ENCODE results near the gene APOA4. TPM values are rescaled to one million over a fixed set of nuclear protein-coding genes. Genes with fewer than 3 reads are reported as not detected.

The APOA4 gene
- total and polyA plus RNA-seq, 2 of the 13 experiments (the other 11 are each of a cell fraction or from before 2014, with no cell fraction given): 3.8 to 7.2 TPM

DNA sequence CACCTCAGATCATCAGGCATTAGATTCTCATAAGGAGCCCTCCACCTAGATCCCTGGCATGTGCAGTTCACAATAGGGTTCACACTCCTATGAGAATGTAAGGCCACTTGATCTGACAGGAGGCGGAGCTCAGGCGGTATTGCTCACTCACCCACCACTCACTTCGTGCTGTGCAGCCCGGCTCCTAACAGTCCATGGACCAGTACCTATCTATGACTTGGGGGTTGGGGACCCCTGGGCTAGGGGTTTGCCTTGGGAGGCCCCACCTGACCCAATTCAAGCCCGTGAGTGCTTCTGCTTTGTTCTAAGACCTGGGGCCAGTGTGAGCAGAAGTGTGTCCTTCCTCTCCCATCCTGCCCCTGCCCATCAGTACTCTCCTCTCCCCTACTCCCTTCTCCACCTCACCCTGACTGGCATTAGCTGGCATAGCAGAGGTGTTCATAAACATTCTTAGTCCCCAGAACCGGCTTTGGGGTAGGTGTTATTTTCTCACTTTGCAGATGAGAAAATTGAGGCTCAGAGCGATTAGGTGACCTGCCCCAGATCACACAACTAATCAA is 8.8 kb upstream of the APOA4 start (continued):
- TF ChIP-seq LCORL (IDR thresholded peaks at IDR 0.05): no peak
- no peak for TF ChIP-seq LCORL (CRISPR knock-in tag; IDR thresholded peaks at IDR 0.05)
- TF ChIP-seq, protein P1, sequence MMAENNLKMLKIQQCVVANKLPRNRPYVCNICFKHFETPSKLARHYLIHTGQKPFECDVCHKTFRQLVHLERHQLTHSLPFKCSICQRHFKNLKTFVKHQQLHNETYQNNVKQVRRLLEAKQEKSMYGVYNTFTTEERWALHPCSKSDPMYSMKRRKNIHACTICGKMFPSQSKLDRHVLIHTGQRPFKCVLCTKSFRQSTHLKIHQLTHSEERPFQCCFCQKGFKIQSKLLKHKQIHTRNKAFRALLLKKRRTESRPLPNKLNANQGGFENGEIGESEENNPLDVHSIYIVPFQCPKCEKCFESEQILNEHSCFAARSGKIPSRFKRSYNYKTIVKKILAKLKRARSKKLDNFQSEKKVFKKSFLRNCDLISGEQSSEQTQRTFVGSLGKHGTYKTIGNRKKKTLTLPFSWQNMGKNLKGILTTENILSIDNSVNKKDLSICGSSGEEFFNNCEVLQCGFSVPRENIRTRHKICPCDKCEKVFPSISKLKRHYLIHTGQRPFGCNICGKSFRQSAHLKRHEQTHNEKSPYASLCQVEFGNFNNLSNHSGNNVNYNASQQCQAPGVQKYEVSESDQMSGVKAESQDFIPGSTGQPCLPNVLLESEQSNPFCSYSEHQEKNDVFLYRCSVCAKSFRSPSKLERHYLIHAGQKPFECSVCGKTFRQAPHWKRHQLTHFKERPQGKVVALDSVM (CRISPR knock-in tag; IDR thresholded peaks at IDR 0.05): no peak
- TF ChIP-seq CREM (IDR thresholded peaks at IDR 0.05): no peak
- no peak for TF ChIP-seq CREM (CRISPR knock-in tag; IDR thresholded peaks at IDR 0.05)
- TF ChIP-seq, protein P2, sequence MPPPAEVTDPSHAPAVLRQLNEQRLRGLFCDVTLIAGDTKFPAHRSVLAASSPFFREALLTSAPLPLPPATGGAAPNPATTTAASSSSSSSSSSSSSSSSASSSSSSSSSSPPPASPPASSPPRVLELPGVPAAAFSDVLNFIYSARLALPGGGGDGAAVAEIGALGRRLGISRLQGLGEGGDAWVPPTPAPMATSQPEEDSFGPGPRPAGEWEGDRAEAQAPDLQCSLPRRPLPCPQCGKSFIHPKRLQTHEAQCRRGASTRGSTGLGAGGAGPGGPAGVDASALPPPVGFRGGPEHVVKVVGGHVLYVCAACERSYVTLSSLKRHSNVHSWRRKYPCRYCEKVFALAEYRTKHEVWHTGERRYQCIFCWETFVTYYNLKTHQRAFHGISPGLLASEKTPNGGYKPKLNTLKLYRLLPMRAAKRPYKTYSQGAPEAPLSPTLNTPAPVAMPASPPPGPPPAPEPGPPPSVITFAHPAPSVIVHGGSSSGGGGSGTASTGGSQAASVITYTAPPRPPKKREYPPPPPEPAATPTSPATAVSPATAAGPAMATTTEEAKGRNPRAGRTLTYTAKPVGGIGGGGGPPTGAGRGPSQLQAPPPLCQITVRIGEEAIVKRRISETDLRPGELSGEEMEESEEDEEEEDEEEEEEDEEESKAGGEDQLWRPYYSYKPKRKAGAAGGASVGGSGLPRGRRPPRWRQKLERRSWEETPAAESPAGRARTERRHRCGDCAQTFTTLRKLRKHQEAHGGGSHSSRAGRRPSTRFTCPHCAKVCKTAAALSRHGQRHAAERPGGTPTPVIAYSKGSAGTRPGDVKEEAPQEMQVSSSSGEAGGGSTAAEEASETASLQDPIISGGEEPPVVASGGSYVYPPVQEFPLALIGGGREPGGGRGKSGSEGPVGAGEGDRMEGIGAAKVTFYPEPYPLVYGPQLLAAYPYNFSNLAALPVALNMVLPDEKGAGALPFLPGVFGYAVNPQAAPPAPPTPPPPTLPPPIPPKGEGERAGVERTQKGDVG (CRISPR knock-in tag; IDR thresholded peaks at IDR 0.05; ENCODE audit: borderline replicate concordance): no peak
- no peak for TF ChIP-seq RBFOX2 (IDR thresholded peaks at IDR 0.05; ENCODE audit: low read depth, low read length)
- no peak for TF ChIP-seq RCOR2 (CRISPR knock-in tag; IDR thresholded peaks at IDR 0.05)
- TF ChIP-seq HNF4G (IDR thresholded peaks at IDR 0.05; ENCODE audit: borderline replicate concordance, low read depth, low read length): no peak
- no peak for TF ChIP-seq HNF4G (CRISPR knock-in tag; IDR thresholded peaks at IDR 0.05; ENCODE audit: borderline replicate concordance, low read depth)
- TF ChIP-seq TBP (CRISPR knock-in tag; IDR thresholded peaks at IDR 0.05): no peak
- TF ChIP-seq ZNF18 (CRISPR knock-in tag; IDR thresholded peaks at IDR 0.05; ENCODE audit: insufficient replicate concordance): peak; percentile 50
- TF ChIP-seq, protein P3, sequence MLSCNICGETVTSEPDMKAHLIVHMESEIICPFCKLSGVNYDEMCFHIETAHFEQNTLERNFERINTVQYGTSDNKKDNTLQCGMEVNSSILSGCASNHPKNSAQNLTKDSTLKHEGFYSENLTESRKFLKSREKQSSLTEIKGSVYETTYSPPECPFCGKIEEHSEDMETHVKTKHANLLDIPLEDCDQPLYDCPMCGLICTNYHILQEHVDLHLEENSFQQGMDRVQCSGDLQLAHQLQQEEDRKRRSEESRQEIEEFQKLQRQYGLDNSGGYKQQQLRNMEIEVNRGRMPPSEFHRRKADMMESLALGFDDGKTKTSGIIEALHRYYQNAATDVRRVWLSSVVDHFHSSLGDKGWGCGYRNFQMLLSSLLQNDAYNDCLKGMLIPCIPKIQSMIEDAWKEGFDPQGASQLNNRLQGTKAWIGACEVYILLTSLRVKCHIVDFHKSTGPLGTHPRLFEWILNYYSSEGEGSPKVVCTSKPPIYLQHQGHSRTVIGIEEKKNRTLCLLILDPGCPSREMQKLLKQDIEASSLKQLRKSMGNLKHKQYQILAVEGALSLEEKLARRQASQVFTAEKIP (CRISPR knock-in tag; IDR thresholded peaks at IDR 0.05; ENCODE audit: borderline replicate concordance): no peak
- peak; percentile 63; the same call in 1 of the 2 replicates for TF ChIP-seq RNF219 (CRISPR knock-in tag; IDR thresholded peaks at IDR 0.05)
- TF ChIP-seq FOSL1 (CRISPR knock-in tag; IDR thresholded peaks at IDR 0.05; ENCODE audit: borderline replicate concordance): no peak
- TF ChIP-seq CREB1 (IDR thresholded peaks at IDR 0.05): no peak
- no peak for TF ChIP-seq CREB1 (CRISPR knock-in tag; IDR thresholded peaks at IDR 0.05)
- TF ChIP-seq SP4 (CRISPR knock-in tag; IDR thresholded peaks at IDR 0.05): no peak
- no peak for TF ChIP-seq TOE1 (CRISPR knock-in tag; IDR thresholded peaks at IDR 0.05)
- no peak for TF ChIP-seq ZBTB21 (CRISPR knock-in tag; IDR thresholded peaks at IDR 0.05)

All from HepG2 (cell line).